A549 (cell line): ENCODE data around the gene ASPG.

Experiments
- EP300 ChIP-seq, 2 experiments: fragments of >200 bp; sonication (Bioruptor Twin); formaldehyde crosslinking; IDR thresholded peaks; 2 replicates in 1 of 2; 3 replicates in 1 of 2; pipeline ENCODE4 v1.6.1; 2016 to 2017
- MAX ChIP-seq: IDR thresholded peaks from 2 replicates; pipeline ENCODE4 v1.6.1; 2012
- MAZ ChIP-seq: fragments of 150-350 bp; IDR thresholded peaks from 2 replicates; pipeline ENCODE4 v1.6.1; 2014; ENCODE audit warnings: antibody characterized with exemption, low read depth, low read length, borderline replicate concordance
- NFE2L2 ChIP-seq: fragments of 150-350 bp; conservative IDR thresholded peaks from 2 replicates; pipeline ENCODE4 v1.6.1; 2014; ENCODE audit warnings: low read length
- POLR2A ChIP-seq: IDR thresholded peaks from 2 replicates; pipeline ENCODE4 v1.6.1; 2012; ENCODE audit warnings: mild to moderate bottlenecking, low read length
- RNF2 ChIP-seq: fragments of 200-600 bp; sonication (generic); IDR thresholded peaks from 2 replicates; pipeline ENCODE4 v1.6.1; 2016; ENCODE audit warnings: low read depth, mild to moderate bottlenecking, antibody characterized with exemption, moderate library complexity, borderline replicate concordance
- TP53 ChIP-seq: fragments of 250-450 bp; sonication (Bioruptor Pico); IDR thresholded peaks from 2 replicates; pipeline ENCODE4 v1.5.0; 2021; ENCODE audit warnings: mild to moderate bottlenecking, moderate library complexity
- ZC3H11A ChIP-seq: fragments of 450-650 bp; IDR thresholded peaks from 2 replicates; pipeline ENCODE4 v1.6.1; 2014; ENCODE audit warnings: antibody characterized with exemption, mild to moderate bottlenecking
- TF ChIP-seq, protein P1 (sequence below): fragments of >200 bp; sonication (Bioruptor Twin); formaldehyde crosslinking; IDR thresholded peaks from 3 replicates; pipeline ENCODE4 v1.5.1; 2016

DNA sequence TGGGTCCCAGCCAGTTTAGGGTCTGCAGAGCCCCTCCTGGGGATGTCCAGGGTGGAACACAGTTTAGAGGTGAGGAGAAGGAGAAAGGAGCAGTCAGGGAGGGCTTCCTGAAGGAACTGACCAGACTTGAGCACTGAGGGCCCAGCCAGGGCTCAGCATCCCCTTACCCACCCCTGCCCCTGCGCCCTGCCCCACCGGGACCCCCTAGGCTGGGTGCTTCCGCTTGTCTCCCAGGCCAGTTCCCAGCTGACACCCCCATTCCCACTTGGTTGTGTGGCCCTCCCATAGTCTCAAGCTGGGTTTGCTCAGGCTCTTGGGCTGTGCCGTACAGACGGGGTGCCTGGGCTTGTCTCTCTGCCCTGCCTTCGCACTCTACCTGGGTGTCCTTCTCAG lies 26.6 kb downstream of the ASPG start:
- TF ChIP-seq ZC3H11A (no peak), POLR2A (no peak), MAX (no peak), EP300 (IDR thresholded peaks at IDR 0.05) (no peak), NFE2L2 (no peak), MAZ (no peak), TP53 (CRISPR knock-in tag) (no peak), RNF2 (no peak)
- TF ChIP-seq, protein P1, sequence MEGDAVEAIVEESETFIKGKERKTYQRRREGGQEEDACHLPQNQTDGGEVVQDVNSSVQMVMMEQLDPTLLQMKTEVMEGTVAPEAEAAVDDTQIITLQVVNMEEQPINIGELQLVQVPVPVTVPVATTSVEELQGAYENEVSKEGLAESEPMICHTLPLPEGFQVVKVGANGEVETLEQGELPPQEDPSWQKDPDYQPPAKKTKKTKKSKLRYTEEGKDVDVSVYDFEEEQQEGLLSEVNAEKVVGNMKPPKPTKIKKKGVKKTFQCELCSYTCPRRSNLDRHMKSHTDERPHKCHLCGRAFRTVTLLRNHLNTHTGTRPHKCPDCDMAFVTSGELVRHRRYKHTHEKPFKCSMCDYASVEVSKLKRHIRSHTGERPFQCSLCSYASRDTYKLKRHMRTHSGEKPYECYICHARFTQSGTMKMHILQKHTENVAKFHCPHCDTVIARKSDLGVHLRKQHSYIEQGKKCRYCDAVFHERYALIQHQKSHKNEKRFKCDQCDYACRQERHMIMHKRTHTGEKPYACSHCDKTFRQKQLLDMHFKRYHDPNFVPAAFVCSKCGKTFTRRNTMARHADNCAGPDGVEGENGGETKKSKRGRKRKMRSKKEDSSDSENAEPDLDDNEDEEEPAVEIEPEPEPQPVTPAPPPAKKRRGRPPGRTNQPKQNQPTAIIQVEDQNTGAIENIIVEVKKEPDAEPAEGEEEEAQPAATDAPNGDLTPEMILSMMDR: no peak
